Right hindlimb (tissue), 1 donor: ENCODE data around the gene FHIT.

ENCODE experiments used
- DNase-seq: peaks from one replicate; pipeline ENCODE4 v3.0.0-alpha.2; 2018

FHIT gene

DNA sequence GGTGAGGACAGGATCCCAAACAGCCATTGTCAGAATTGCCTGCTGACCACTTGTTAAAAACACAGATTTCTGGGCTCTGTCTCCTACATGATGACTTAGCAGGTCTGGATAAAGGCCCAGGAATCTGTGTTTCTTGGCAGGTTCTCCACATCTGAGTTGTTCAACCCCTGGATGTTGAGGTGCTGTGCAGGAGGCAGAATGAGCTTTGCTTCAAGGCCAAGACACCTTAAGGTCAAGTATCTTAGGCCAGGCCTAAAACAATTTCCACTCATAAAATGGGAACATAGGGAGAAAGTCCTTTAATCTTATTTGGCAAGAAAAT is 1522.7 kb downstream of the FHIT start:
- DNase-seq, result no peak

GRCh38 chr3:59727902-59728586 is 1523.2 kb downstream of the FHIT start:
- no peak for DNase-seq

- no peak for DNase-seq
These were observed 1525.0 kb downstream of the FHIT start for GRCh38 chr3:59726279-59726678.

GRCh38 chr3:59717679-59718205 is 1533.5 kb downstream of the FHIT start:
- no peak for DNase-seq

- DNase-seq, result no peak
These were observed 1537.2 kb downstream of the FHIT start for GRCh38 chr3:59714066-59714465.

DNA sequence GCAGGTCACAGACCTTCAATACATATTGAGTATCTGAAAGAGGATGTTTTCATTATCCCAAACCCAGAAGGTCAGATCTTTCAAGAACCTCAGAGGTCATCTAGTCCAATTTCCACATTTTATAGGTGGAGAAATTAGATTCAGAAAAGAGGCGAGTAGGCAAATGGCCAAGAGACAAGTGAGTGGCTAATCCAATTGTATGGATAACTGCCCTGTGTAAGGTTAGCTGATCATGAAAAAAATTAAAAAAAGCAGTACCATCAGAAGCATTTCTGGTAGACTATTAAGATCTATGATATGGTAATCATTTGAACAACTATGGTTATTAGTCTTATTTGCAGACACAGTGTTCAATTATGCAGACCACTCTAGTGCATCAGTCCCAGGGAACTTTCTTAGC is 1540.7 kb downstream of the FHIT start:
- no peak for DNase-seq

DNA sequence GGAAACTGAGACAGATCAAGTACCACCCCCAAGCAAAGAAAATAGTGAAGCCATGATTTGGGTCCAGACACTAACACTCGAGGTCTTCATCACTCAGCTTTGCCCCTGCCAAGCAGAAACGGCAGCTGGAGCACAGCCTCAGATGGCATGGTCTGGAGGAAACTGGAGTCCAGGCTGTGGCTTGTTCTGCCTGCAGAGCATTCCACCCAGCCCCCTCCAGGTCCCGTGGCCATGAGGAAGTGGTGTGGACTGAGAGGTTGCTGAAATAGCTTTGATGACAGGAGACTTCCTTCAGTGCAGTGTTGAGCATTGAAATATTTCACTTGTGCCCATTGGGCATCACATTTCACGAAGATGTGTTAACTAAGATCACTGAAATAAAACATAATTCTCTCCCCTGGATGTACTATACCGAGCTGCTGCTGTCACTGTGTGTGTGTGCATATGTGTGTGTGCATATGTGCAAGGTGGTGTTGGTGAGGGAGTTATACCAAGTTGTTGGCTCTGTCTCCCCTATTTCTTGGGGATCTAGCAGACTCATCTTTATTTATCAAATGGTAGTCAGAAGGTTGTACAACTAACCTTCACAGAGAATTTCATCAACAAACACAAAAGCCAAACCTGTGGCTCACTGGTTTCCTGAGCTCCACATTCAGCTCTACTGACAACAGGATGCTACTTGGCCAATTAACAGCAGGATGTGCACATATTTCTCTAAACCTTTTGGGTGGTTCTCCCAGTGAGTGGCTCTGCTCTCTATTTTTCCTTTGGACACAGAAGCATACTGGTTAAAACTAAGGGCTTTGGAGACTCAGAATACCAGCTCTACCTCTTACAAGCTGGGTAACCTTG is 1541.3 kb downstream of the FHIT start:
- DNase-seq, result peak; percentile 42

DNA sequence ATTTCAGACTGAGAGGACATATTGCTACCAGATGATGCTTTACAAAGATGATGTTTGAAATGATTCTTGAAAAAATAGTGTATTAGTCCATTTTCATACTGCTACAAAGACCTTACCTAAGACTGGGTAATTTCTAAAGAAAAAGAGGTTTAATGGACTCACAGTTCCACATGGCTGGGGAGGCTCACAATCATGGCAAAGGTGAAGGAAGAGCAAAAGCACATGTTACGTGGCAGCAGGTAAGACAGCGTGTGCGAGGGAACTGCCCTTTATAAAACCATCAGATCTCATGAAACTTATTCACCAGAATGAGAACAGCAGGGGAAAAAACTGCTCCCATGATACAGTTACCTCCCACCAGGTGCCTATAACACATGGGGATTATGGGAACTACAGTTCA is 1543.0 kb downstream of the FHIT start:
- DNase-seq, result no peak

GRCh38 chr3:59704292-59704691 is 1547.0 kb downstream of the FHIT start:
- DNase-seq, result peak; percentile 28

DNA sequence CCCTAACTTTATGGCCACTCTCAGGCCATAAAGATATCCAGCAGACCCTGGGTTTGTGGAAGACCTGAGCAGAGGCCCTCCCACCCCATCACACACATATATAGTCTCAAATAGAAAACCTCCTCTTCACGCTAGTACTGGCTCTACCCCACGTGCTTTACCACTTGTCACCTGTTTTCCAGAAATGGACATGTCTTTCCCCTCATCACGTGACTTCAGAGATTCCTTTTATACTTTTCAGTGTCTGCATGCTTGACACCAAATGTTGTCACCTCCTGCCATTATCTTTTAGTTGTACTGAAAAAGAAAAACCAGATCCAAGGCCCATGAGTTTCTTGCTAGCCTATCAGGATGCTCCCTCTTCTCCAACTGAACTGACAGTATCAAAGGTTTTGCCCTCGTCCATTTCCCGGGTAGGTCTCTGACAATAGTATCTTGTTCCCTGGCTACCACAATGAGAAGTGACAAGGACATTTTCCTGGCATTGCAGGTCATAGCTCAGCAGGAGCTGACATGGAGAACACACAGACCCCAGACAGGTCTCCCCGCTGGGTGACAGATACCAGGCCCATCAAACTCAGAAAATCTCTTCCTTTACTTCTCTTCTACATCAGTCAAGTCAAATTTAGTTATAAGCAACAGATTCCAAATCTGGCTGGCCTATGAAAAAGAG is 1551.5 kb downstream of the FHIT start:
- DNase-seq, result no peak
